Neural cell (in vitro differentiated cells): Measurements from ENCODE around the gene TAF1B. TPM values are rescaled to one million over a fixed set of nuclear protein-coding genes. Genes with fewer than 3 reads are reported as not detected.

ENCODE experiments used
- H2AFZ ChIP-seq: fragments of 200-600, 300-800 bp; sonication (generic), shearing (Covaris generic); 2 replicates; pipeline ENCODE4 v1.6.0; 2014; ENCODE audit warnings: low read depth, mild to moderate bottlenecking, antibody characterized with exemption, low read length, moderate library complexity
- H3F3A ChIP-seq: fragments of 200-600 bp; shearing (Covaris generic); 2 replicates; pipeline ENCODE4 v1.6.1; 2016; ENCODE audit warnings: mild to moderate bottlenecking, moderate library complexity, mixed read lengths, antibody characterized with exemption, low read length; ENCODE audit not compliant: insufficient read depth, poor library complexity, severe bottlenecking
- H3K27ac ChIP-seq: fragments of 200-600, 300-800 bp; sonication (generic), shearing (Covaris generic); 2 replicates; pipeline ENCODE4 v1.5.1; 2014; ENCODE audit warnings: mild to moderate bottlenecking, low read length, moderate library complexity
- H3K27me3 ChIP-seq: fragments of 300-800, 200-600 bp; sonication (generic), shearing (Covaris generic); 2 replicates; pipeline ENCODE4 v1.6.0; 2014; ENCODE audit warnings: mild to moderate bottlenecking, low read depth, low read length, moderate library complexity; ENCODE audit not compliant: insufficient read depth
- H3K36me3 ChIP-seq: fragments of 300-800, 200-600 bp; sonication (generic), shearing (Covaris generic); 2 replicates; pipeline ENCODE4 v1.5.1; 2014; ENCODE audit warnings: mild to moderate bottlenecking, antibody characterized with exemption, low read length, moderate library complexity; ENCODE audit not compliant: insufficient read depth
- H3K4me2 ChIP-seq: fragments of 300-800, 200-600 bp; sonication (generic), shearing (Covaris generic); 2 replicates; pipeline ENCODE4 v1.6.0; 2014; ENCODE audit warnings: mild to moderate bottlenecking, low read length
- H3K4me3 ChIP-seq: fragments of 300-800, 200-600 bp; sonication (generic), shearing (Covaris generic); 2 replicates; pipeline ENCODE4 v1.5.1; 2014; ENCODE audit warnings: mild to moderate bottlenecking, low read length, moderate library complexity
- H3K79me2 ChIP-seq: fragments of 200-600 bp; shearing (Covaris generic); replicated peaks from 2 replicates; pipeline ENCODE4 v1.6.0; 2014; ENCODE audit warnings: mild to moderate bottlenecking, low read length, moderate library complexity; ENCODE audit not compliant: insufficient read depth
- H3K9ac ChIP-seq: fragments of 300-800, 200-600 bp; sonication (generic), shearing (Covaris generic); 2 replicates; pipeline ENCODE4 v1.6.1; 2016; ENCODE audit warnings: mild to moderate bottlenecking, low read length, mixed read lengths
- H3K9me2 ChIP-seq: fragments of 200-600 bp; shearing (Covaris generic); 2 replicates; pipeline ENCODE4 v1.6.1; 2016; ENCODE audit warnings: mild to moderate bottlenecking, low read length, mixed read lengths; ENCODE audit not compliant: insufficient read depth
- H3K9me3 ChIP-seq: fragments of 200-600, 300-800 bp; sonication (generic), shearing (Covaris generic); 2 replicates; pipeline ENCODE4 v1.6.1; 2016; ENCODE audit warnings: mild to moderate bottlenecking, mixed run types, low read length, moderate library complexity, mixed read lengths
- H4K20me1 ChIP-seq: fragments of 200-600 bp; shearing (Covaris generic); 2 replicates; pipeline ENCODE4 v1.6.1; 2016; ENCODE audit warnings: mild to moderate bottlenecking, mixed run types; ENCODE audit not compliant: insufficient read depth
- CTCF ChIP-seq: fragments of 450-650 bp; IDR thresholded peaks from 2 replicates; pipeline ENCODE4 v1.5.1; 2014; ENCODE audit warnings: antibody characterized with exemption, mild to moderate bottlenecking, moderate library complexity; ENCODE audit not compliant: poor library complexity, severe bottlenecking
- EP300 ChIP-seq: fragments of 450-650 bp; conservative IDR thresholded peaks from 2 replicates; pipeline ENCODE4 v1.6.1; 2014; ENCODE audit warnings: antibody characterized with exemption, mild to moderate bottlenecking, moderate library complexity; ENCODE audit not compliant: poor library complexity, severe bottlenecking
- EZH2 ChIP-seq: fragments of 200-600, 300-800 bp; shearing (Covaris generic), sonication (generic); IDR thresholded peaks from 2 replicates; pipeline ENCODE4 v1.6.1; 2014; ENCODE audit warnings: antibody characterized with exemption, low read length, borderline replicate concordance, mild to moderate bottlenecking; ENCODE audit not compliant: insufficient read depth, poor library complexity, severe bottlenecking
- MXI1 ChIP-seq: fragments of 450-650 bp; conservative IDR thresholded peaks from 2 replicates; pipeline ENCODE4 v1.6.1; 2014; ENCODE audit warnings: antibody characterized with exemption, mild to moderate bottlenecking; ENCODE audit not compliant: poor library complexity, severe bottlenecking
- POLR2AphosphoS5 ChIP-seq: IDR thresholded peaks from 2 replicates; pipeline ENCODE4 v1.6.1; 2012
- RAD21 ChIP-seq: fragments of 450-650 bp; conservative IDR thresholded peaks from 2 replicates; pipeline ENCODE4 v1.6.1; 2014; ENCODE audit warnings: antibody characterized with exemption, mild to moderate bottlenecking, moderate library complexity
- REST ChIP-seq: IDR thresholded peaks from 2 replicates; pipeline ENCODE4 v1.6.1; 2012; ENCODE audit warnings: borderline replicate concordance
- SMC3 ChIP-seq: fragments of 450-650 bp; conservative IDR thresholded peaks from 2 replicates; pipeline ENCODE4 v1.6.1; 2014; ENCODE audit warnings: antibody characterized with exemption, mild to moderate bottlenecking, moderate library complexity; ENCODE audit not compliant: poor library complexity
- TAF1 ChIP-seq: IDR thresholded peaks from 2 replicates; pipeline ENCODE4 v1.6.1; 2012; ENCODE audit warnings: low read depth
- polyA plus RNA-seq: library from polyadenylated mRNA; depleted of rRNA; stranded (reverse); fragments of >200 nt; gene quantifications from 2 replicates; pipeline ENCODE4 v1.2.3, GENCODE V29; 2014

TAF1B gene
- polyA plus RNA-seq, 1 donor from 2014 or later: 11.2 TPM

GRCh38 chr2:9815844-9816279, 27.4 kb upstream of the TAF1B start:
- Histone ChIP-seq H4K20me1 (no peaks in the 10 kb centered on the region), H3F3A (no peaks in the 10 kb centered on the region), H3K27me3 (no peaks in the 10 kb centered on the region), H3K36me3 (no peaks in the 10 kb centered on the region), H2AFZ (no peak overlapping the region), H3K79me2 (no peaks in the 10 kb centered on the region), H3K9ac (no peak overlapping the region), H3K9me3 (no peaks in the 10 kb centered on the region), H3K4me2 (no peak overlapping the region), H3K27ac (no peak overlapping the region), H3K4me3 (no peak overlapping the region), H3K9me2 (no peaks in the 10 kb centered on the region)
- TF ChIP-seq REST: no peak
- TF ChIP-seq RAD21: no peak
- TF ChIP-seq EZH2: no peak
- TF ChIP-seq TAF1: no peak
- TF ChIP-seq POLR2AphosphoS5: no peak
- no peak for TF ChIP-seq EP300
- no peak for TF ChIP-seq SMC3
- no peak for TF ChIP-seq CTCF
- no peak for TF ChIP-seq MXI1

GRCh38 chr2:9818097-9818496, 25.2 kb upstream of the TAF1B start:
- Histone ChIP-seq H4K20me1 (no peaks in the 10 kb centered on the region), H2AFZ (no peak overlapping the region), H3K4me2 (no peak overlapping the region), H3K9me2 (no peaks in the 10 kb centered on the region), H3K27me3 (no peaks in the 10 kb centered on the region), H3K36me3 (no peaks in the 10 kb centered on the region), H3F3A (no peaks in the 10 kb centered on the region), H3K9me3 (no peaks in the 10 kb centered on the region), H3K79me2 (no peaks in the 10 kb centered on the region), H3K27ac (no peak overlapping the region), H3K4me3 (no peak overlapping the region), H3K9ac (no peak overlapping the region)
- TF ChIP-seq REST: no peak
- TF ChIP-seq EZH2: no peak
- TF ChIP-seq TAF1: no peak
- no peak for TF ChIP-seq RAD21
- no peak for TF ChIP-seq EP300
- no peak for TF ChIP-seq POLR2AphosphoS5
- no peak for TF ChIP-seq CTCF
- TF ChIP-seq SMC3: no peak
- no peak for TF ChIP-seq MXI1
